Lower leg skin (tissue), 4 donors: ENCODE results near the gene GRIN2B. TPM values are rescaled to one million over a fixed set of nuclear protein-coding genes. Genes with fewer than 3 reads are reported as not detected.

ENCODE experiments used
- DNase-seq, 2 donors: peaks; one replicate each; pipeline ENCODE4 v3.0.0-alpha.2; 2019; ENCODE audit warnings: low spot score in 2 of 2
- H3K4me3 ChIP-seq: fragments of 200-600 bp; sonication (generic); 2 replicates; pipeline ENCODE4 v1.5.1; 2017; ENCODE audit warnings: mild to moderate bottlenecking, low read depth; ENCODE audit not compliant: poor library complexity, severe bottlenecking
- POLR2A ChIP-seq, 2 donors: fragments of 450-650 bp; IDR thresholded peaks; one replicate each; pipeline ENCODE4 v1.6.1; 2016 to 2017; ENCODE audit warnings: antibody characterized with exemption in 2 of 2, mild to moderate bottlenecking in 1 of 2, moderate library complexity in 1 of 2
- WGBS, 2 donors: methylation state at CpG; one replicate each; pipeline ENCODE4 v1.1.5; 2018; 5-methylcytosine and 5-hydroxymethylcytosine counted together
- intact Hi-C: fragments of 100-400 bp; cut with DNase I; formaldehyde crosslinking; loops from one replicate; pipeline ENCODE4 v1.15.0; 2023; ENCODE audit warnings: low total_unique reads
- total RNA-seq, 4 donors: library from RNA; depleted of rRNA; stranded (reverse); fragments of >200 nt; gene quantifications; one replicate each; pipeline ENCODE4 v1.1.0, GENCODE V29; 2016
- TF ChIP-seq, protein P1 (sequence below), 3 donors: fragments of 450-650 bp; IDR thresholded peaks; one replicate each; pipeline ENCODE4 v1.5.1; 2016; ENCODE audit warnings: antibody characterized with exemption in 3 of 3, mild to moderate bottlenecking in 3 of 3, moderate library complexity in 2 of 3

GRIN2B gene
- total RNA-seq, 4 donors from 2014 or later, result under 0.01 to 0.34 (median 0.04) TPM

GRCh38 chr12:13992585-13992984 lies 11.2 kb upstream of the GRIN2B start:
- TF ChIP-seq POLR2A (IDR thresholded peaks at IDR 0.05), result no peak
- TF ChIP-seq, protein P1, sequence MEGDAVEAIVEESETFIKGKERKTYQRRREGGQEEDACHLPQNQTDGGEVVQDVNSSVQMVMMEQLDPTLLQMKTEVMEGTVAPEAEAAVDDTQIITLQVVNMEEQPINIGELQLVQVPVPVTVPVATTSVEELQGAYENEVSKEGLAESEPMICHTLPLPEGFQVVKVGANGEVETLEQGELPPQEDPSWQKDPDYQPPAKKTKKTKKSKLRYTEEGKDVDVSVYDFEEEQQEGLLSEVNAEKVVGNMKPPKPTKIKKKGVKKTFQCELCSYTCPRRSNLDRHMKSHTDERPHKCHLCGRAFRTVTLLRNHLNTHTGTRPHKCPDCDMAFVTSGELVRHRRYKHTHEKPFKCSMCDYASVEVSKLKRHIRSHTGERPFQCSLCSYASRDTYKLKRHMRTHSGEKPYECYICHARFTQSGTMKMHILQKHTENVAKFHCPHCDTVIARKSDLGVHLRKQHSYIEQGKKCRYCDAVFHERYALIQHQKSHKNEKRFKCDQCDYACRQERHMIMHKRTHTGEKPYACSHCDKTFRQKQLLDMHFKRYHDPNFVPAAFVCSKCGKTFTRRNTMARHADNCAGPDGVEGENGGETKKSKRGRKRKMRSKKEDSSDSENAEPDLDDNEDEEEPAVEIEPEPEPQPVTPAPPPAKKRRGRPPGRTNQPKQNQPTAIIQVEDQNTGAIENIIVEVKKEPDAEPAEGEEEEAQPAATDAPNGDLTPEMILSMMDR (IDR thresholded peaks at IDR 0.05), result no peak
- intact Hi-C loops, result no loop called here
- 53 to 65% methylated on average over 4 of the region's 4 CpGs for WGBS, 2 donors
- H3K4me3 ChIP-seq, result no peak overlapping the region
- no peak for DNase-seq

GRCh38 chr12:13992106-13992505 lies 10.7 kb upstream of the GRIN2B start:
- intact Hi-C loops, result no loop called here
- no peak overlapping the region for H3K4me3 ChIP-seq
- no peak for DNase-seq
- TF ChIP-seq, protein P1 (IDR thresholded peaks at IDR 0.05), result no peak
- no peak for TF ChIP-seq POLR2A (IDR thresholded peaks at IDR 0.05)

DNA sequence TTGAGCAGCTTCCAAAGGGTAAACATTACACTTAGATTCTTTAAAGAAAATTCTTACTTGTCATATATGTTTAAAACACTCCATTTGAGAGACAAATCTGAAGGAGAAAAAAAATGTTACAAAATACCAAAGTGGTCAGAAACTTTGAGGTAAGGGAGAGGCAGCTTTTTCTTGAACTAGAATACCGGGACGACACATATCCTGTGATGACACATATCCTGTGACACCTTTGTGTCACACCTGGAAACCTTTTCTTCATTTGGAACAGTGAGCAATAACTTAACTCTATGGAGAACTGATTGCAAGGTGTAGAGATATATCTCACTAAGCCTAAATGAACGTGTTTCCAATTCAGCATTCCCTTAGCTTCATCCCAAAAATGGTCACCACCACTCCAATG lies 4.6 kb upstream of the GRIN2B start:
- intact Hi-C loops, result no loop called here
- no peak overlapping the region for H3K4me3 ChIP-seq
- 51 to 55% methylated on average over 3 of the region's 3 CpGs for WGBS, 2 donors
- DNase-seq, result no peak
- no peak for TF ChIP-seq POLR2A (IDR thresholded peaks at IDR 0.05)
- TF ChIP-seq, protein P1 (IDR thresholded peaks at IDR 0.05), result no peak

- WGBS, 2 donors, result 3 to 7% methylated on average over 24 to 26 of the region's 26 CpGs
These were observed 588 bp upstream of the GRIN2B start for GRCh38 chr12:13981990-13982389.

GRCh38 chr12:13980538-13981295 lies 685 bp downstream of the GRIN2B start:
- no peak overlapping the region for H3K4me3 ChIP-seq
- DNase-seq, result no peak
- TF ChIP-seq, protein P1 (IDR thresholded peaks at IDR 0.05), result no peak
- TF ChIP-seq POLR2A (IDR thresholded peaks at IDR 0.05), result no peak
- intact Hi-C loops, result no loop called here
- 2% methylated on average over 52 to 53 of the region's 53 CpGs for WGBS, 2 donors

More at GRCh38 chr12:13981990-13982389, 588 bp upstream of the GRIN2B start:
- DNase-seq, result no peak
- no peak overlapping the region for H3K4me3 ChIP-seq
- intact Hi-C loops, result no loop called here
- TF ChIP-seq, protein P1 (IDR thresholded peaks at IDR 0.05), result no peak
- TF ChIP-seq POLR2A (IDR thresholded peaks at IDR 0.05), result no peak
